ENCODE results near the gene BBS9.
A peak's percentile ranks its signal among the peaks of the same experiment; 100 is the strongest.

Gene BBS9

DNA sequence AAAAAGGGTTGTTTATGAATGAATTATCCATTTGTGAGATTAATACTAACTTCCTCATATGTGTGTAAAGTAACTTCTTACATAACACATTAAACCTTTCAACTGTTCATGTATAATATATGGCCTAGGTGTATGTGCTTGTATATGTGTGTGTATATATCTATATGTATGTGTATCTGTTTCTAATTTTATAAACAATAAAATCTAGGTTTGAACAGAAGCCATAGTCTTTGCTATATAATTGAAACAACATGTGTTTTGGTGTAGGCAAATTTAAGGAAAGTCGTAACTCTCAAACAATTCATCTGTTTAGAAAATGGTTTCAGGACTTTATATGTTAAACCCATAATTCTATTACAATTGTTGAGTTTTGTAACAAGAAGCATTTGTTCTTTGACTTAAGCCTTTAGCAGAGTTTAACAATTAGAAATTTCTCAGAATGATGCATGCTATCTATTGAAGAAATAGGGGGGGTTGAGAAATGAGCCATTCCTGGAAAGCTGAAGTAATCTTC lies 103.3 kb downstream of the BBS9 start:
- DNase-seq (ENCODE audit: extremely low read depth, low read depth): no peak
- H3K4me3 ChIP-seq (replicated peaks; ENCODE audit: low read depth, low read length): no peak overlapping the region
- TF ChIP-seq, protein P1, sequence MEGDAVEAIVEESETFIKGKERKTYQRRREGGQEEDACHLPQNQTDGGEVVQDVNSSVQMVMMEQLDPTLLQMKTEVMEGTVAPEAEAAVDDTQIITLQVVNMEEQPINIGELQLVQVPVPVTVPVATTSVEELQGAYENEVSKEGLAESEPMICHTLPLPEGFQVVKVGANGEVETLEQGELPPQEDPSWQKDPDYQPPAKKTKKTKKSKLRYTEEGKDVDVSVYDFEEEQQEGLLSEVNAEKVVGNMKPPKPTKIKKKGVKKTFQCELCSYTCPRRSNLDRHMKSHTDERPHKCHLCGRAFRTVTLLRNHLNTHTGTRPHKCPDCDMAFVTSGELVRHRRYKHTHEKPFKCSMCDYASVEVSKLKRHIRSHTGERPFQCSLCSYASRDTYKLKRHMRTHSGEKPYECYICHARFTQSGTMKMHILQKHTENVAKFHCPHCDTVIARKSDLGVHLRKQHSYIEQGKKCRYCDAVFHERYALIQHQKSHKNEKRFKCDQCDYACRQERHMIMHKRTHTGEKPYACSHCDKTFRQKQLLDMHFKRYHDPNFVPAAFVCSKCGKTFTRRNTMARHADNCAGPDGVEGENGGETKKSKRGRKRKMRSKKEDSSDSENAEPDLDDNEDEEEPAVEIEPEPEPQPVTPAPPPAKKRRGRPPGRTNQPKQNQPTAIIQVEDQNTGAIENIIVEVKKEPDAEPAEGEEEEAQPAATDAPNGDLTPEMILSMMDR (IDR thresholded peaks at IDR 0.05; ENCODE audit: low read depth, low read length, missing control alignments): no peak

DNA sequence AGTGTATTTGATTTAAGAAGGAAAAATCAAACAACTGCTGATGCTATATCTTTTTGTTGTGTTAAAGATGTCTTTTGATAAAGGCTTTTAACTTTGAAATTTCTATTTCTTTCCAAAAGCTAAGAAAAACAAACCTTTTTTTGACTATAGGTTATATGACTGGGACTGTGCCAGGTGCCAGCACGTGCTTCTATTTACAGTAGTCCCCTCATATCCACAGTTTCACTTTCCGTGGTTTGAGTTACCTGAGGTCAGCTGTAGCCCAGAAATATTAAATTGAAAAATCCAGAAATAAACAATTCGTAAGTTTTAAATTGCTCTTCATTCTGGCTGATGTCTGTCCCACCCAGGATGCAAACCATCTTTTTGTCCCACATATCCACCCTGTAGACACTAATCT lies 104.3 kb downstream of the BBS9 start:
- TF ChIP-seq, protein P1 (IDR thresholded peaks at IDR 0.05; ENCODE audit: low read depth, low read length, missing control alignments): no peak
- DNase-seq (ENCODE audit: extremely low read depth, low read depth): no peak
- H3K4me3 ChIP-seq (replicated peaks; ENCODE audit: low read depth, low read length): no peak overlapping the region

DNA sequence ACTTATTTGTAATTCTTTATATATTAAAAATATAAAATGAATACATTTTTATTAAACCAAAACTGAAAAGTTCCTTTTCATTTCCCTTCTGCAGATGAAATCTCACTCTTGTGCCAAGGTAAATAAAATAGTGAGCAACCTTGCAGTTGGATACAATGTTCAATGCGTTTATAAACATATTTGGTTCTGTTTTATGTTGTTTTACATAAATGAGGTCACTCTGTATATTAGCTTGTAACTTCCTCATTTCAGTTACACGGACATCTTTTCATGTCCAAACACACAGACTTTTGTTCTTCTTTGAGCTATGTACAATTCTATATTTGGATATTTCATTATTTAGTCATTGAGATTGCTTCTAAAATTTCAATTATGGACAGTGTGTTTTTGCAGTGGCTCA lies 107.7 kb downstream of the BBS9 start:
- no peak for DNase-seq (ENCODE audit: extremely low read depth, low read depth)
- no peak overlapping the region for H3K4me3 ChIP-seq (replicated peaks; ENCODE audit: low read depth, low read length)
- TF ChIP-seq, protein P1 (IDR thresholded peaks at IDR 0.05; ENCODE audit: low read depth, low read length, missing control alignments): no peak

DNA sequence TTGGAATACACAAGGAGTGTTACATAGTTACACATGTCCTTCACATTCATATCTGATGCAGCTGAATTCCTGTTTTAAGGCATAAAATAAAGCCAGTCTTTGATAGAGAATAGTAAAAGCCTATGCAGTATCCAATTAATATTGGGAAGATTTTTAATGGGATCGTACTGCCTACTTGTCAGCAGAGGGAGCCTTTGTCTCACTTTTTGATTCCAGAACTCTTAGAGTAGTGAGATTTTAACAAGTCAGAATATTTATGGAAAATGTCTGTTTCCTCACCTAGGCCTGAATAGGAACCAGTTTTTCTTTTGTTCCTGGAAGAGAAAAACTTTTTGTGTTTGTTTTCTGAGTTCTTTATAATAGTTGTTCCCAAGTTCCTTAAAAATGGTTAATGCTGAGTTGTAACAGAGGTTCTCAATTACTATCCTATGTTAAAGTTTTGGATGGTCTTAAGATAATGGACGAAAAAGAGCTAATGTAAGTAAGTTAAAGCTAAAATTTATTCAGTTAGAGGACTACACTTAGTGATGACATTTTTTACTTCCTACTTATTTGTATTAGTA lies 114.0 kb downstream of the BBS9 start:
- DNase-seq (ENCODE audit: extremely low read depth, low read depth): no peak
- TF ChIP-seq, protein P1 (IDR thresholded peaks at IDR 0.05; ENCODE audit: low read depth, low read length, missing control alignments): peak; percentile 52
- no peak overlapping the region for H3K4me3 ChIP-seq (replicated peaks; ENCODE audit: low read depth, low read length)

DNA sequence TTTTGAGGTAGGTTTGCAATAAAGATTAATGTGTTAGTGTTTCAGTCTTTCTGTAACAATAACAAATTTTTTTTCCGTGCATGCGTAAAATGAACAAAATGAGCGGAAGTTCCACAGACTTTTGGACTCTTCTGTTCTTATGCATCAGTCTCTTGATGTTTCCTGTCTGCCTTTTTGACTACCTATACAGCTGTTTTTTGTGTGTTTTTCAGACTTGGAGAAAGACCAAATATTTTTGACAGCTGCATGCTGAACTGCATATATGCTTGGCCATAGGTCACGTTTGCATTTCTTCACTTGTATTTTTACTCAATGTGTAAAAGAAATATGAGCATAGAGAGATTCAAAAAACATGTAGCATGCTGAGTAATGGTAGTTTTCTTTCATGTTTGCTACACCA lies 119.3 kb downstream of the BBS9 start:
- H3K4me3 ChIP-seq (replicated peaks; ENCODE audit: low read depth, low read length): no peak overlapping the region
- TF ChIP-seq, protein P1 (IDR thresholded peaks at IDR 0.05; ENCODE audit: low read depth, low read length, missing control alignments): no peak
- no peak for DNase-seq (ENCODE audit: extremely low read depth, low read depth)

DNA sequence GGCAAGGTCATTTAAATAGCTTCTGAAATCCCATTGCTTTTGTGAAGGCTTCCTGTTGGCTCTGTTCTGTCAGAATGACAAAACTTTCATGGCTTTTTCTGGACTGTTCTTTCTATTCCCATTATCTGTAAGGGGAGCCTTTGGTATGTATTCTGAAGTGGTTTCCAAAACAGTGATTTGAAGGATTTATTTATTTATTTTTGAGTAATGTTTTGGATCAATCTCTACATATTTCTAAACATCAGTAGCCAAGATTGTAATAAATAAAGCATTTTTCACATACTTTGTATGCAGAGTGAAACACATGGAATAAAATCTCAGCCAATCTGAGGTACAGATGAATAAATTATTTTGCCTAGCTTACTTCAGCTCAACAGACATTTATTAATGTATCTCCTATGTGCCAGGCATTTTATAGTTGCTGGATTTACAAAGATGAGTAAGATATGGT lies 121.1 kb downstream of the BBS9 start:
- H3K4me3 ChIP-seq (replicated peaks; ENCODE audit: low read depth, low read length): no peak overlapping the region
- TF ChIP-seq, protein P1 (IDR thresholded peaks at IDR 0.05; ENCODE audit: low read depth, low read length, missing control alignments): no peak
- no peak for DNase-seq (ENCODE audit: extremely low read depth, low read depth)

DNA sequence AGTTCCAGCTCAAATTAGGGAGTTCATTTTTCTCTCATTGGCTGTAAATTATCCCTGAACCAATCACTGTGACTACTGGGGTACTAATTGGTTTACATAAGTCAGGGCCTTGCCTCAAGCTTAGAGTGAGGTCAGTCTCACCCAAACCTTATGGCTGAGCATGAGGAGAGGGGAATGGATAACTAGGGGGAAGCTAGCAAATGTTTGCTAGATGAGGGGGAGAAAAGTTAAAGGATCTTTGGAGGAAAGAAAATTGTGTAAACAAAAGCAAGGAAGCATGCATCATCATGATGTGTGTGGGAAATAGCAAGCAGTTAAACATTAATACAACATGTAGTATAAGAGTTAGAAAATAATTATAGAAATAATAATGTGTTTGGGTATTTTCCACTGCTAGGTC lies 121.9 kb downstream of the BBS9 start:
- DNase-seq (ENCODE audit: extremely low read depth, low read depth): no peak
- TF ChIP-seq, protein P1 (IDR thresholded peaks at IDR 0.05; ENCODE audit: low read depth, low read length, missing control alignments): no peak
- no peak overlapping the region for H3K4me3 ChIP-seq (replicated peaks; ENCODE audit: low read depth, low read length)

Measured in HFF-Myc (cell line).